Smooth muscle cell (in vitro differentiated cells): ENCODE data around the gene APCDD1L. TPM values are rescaled to one million over a fixed set of nuclear protein-coding genes. Genes with fewer than 3 reads are reported as not detected.

Experiments used
- DNase-seq: peaks from one replicate; lab custom pipeline; 2025; ENCODE audit not compliant: unreplicated experiment; lab: John Stamatoyannopoulos, UW
- H2AFZ ChIP-seq: fragments of 200-600 bp; sonication (generic); 2 replicates; pipeline ENCODE4 v1.6.0; 2016; ENCODE audit warnings: antibody characterized with exemption, low read depth, mild to moderate bottlenecking
- H3F3A ChIP-seq: fragments of 200-600 bp; sonication (generic); 2 replicates; pipeline ENCODE4 v1.6.0; 2017; ENCODE audit warnings: antibody characterized with exemption, low read depth
- H3K27ac ChIP-seq: fragments of 200-600 bp; sonication (generic); 2 replicates; pipeline ENCODE4 v1.5.1; 2016; ENCODE audit warnings: low read depth, mild to moderate bottlenecking
- H3K27me3 ChIP-seq: fragments of 200-600 bp; sonication (generic); 2 replicates; pipeline ENCODE4 v1.6.1; 2016; ENCODE audit warnings: low read depth, mild to moderate bottlenecking
- H3K36me3 ChIP-seq: fragments of 200-600 bp; sonication (generic); 2 replicates; pipeline ENCODE4 v1.5.1; 2016; ENCODE audit warnings: low read depth
- H3K4me1 ChIP-seq: fragments of 200-600 bp; sonication (generic); 2 replicates; pipeline ENCODE4 v1.5.1; 2016; ENCODE audit warnings: low read depth
- H3K4me2 ChIP-seq: fragments of 200-600 bp; sonication (generic); 2 replicates; pipeline ENCODE4 v1.6.0; 2016; ENCODE audit warnings: mild to moderate bottlenecking
- H3K4me3 ChIP-seq: fragments of 200-600 bp; sonication (generic); 2 replicates; pipeline ENCODE4 v1.5.1; 2016; ENCODE audit warnings: mild to moderate bottlenecking
- H3K79me2 ChIP-seq: fragments of 200-600 bp; sonication (generic); 2 replicates; pipeline ENCODE4 v1.6.0; 2016; ENCODE audit warnings: low read depth, mild to moderate bottlenecking
- H3K9ac ChIP-seq: fragments of 200-600 bp; sonication (generic); 2 replicates; pipeline ENCODE4 v1.6.0; 2016; ENCODE audit warnings: low read depth
- H3K9me3 ChIP-seq: fragments of 200-600 bp; sonication (generic); replicated peaks from 2 replicates; pipeline ENCODE4 v1.5.1; 2016; ENCODE audit warnings: low read depth
- H4K20me1 ChIP-seq: fragments of 200-600 bp; sonication (generic); 2 replicates; pipeline ENCODE4 v1.6.0; 2016; ENCODE audit warnings: low read depth
- WGBS: methylation state at CpG from one replicate; pipeline ENCODE4 v1.1.7; 2016; ENCODE audit warnings: low lambda C conversion rate; 5-methylcytosine and 5-hydroxymethylcytosine counted together
- polyA plus RNA-seq: library from polyadenylated mRNA; unstranded; fragments of >200 nt; fragmentation: Nextera tagmentation; extraction: Ambion mirVana; gene quantifications from 2 replicates; pipeline ENCODE4 v1.2.1, GENCODE V29; 2016
- total RNA-seq: library from RNA; depleted of rRNA; stranded (reverse); fragments of >200 nt; gene quantifications from 2 replicates; pipeline ENCODE4 v1.2.3, GENCODE V29; 2014
- TF ChIP-seq, protein P1 (sequence below): fragments of 200-600 bp; sonication (generic); IDR thresholded peaks from 2 replicates; pipeline ENCODE4 v1.5.1; 2017; ENCODE audit warnings: borderline replicate concordance, mild to moderate bottlenecking, antibody characterized with exemption; ENCODE audit not compliant: insufficient read depth, poor library complexity, severe bottlenecking

APCDD1L gene
- total and polyA plus RNA-seq, 2 experiments from 2014 or later, result 9.4 to 18.3 TPM

DNA sequence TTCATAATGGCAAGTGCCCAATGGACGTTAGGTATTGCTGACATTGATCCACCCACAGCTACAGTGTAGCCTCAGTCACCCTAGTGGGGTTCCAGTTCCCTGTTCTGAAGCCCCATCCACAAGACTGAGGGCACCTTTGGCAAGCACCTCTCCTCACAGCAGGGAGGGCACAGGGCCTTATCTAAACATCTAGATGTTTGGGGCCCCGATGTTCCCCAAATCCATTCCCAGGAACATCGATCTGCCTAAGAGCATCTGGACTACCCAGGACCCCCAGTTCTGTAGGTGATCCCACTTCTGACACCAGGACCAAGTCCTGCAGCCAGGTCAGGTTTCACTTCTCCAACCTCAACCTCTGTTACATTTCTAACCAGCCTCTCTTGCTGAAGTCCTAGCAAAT lies 10.6 kb downstream of the APCDD1L start:
- 90% methylated on average over 3 of the region's 3 CpGs for WGBS
- DNase-seq, result no peak
- no peaks in the 10 kb centered on the region for H3K79me2 ChIP-seq

DNA sequence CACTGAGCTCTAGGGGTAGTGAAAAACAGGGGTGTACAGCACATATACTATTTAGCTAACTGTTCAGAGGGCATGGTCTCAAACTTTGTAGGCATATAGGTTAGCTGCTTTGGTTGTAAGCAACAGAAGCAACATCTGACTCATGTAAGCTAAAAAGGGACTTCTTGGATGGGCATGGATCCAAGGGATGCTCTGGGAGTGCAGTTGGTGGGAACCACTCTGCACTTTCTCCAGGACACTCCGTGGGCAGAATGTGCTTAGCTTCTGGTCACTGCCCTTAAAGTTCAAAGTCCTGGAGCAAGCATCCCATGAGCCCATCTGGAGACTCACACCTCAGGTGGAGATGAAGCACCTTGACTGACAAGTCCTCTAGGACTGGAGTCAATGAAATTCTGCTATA lies 11.5 kb downstream of the APCDD1L start:
- H3K4me3 ChIP-seq, result no peak overlapping the region

More for the DNA sequence above, 10.6 kb downstream of the APCDD1L start:
- Histone ChIP-seq H3K4me1 (no peaks in the 10 kb centered on the region), H3K4me3 (no peak overlapping the region), H3K4me2 (no peak overlapping the region), H3F3A (no peaks in the 10 kb centered on the region), H4K20me1 (no peaks in the 10 kb centered on the region), H3K36me3 (no peaks in the 10 kb centered on the region), H3K9me3 (peaks cover 5% of the 10 kb centered on the region), H3K9ac (no peak overlapping the region), H3K27me3 (no peaks in the 10 kb centered on the region), H2AFZ (no peak overlapping the region), H3K27ac (no peak overlapping the region)
- TF ChIP-seq, protein P1, sequence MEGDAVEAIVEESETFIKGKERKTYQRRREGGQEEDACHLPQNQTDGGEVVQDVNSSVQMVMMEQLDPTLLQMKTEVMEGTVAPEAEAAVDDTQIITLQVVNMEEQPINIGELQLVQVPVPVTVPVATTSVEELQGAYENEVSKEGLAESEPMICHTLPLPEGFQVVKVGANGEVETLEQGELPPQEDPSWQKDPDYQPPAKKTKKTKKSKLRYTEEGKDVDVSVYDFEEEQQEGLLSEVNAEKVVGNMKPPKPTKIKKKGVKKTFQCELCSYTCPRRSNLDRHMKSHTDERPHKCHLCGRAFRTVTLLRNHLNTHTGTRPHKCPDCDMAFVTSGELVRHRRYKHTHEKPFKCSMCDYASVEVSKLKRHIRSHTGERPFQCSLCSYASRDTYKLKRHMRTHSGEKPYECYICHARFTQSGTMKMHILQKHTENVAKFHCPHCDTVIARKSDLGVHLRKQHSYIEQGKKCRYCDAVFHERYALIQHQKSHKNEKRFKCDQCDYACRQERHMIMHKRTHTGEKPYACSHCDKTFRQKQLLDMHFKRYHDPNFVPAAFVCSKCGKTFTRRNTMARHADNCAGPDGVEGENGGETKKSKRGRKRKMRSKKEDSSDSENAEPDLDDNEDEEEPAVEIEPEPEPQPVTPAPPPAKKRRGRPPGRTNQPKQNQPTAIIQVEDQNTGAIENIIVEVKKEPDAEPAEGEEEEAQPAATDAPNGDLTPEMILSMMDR, result no peak

DNA sequence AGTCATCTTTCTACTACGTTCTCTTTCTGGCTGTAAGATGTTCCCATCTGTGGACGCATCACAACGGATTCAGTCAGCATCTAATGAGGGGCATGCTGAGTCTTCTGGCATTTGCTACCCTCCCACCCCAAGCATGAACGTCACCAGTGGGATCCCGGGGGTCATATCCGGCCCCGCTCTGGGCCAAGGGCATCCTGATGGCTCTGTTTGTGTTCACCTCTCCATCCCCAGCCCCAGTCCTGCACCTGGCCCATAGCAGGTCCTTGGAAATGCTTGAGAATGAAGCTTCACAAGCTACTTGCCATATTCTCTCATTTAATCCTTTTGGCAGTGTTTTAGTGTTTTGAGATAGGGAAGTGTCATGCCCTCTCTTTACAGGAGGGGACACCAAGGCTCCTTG lies 14.9 kb downstream of the APCDD1L start:
- Histone ChIP-seq H3K27ac (no peak overlapping the region), H3K9ac (no peak overlapping the region)
- TF ChIP-seq, protein P1, result no peak

More for the DNA sequence above, 11.5 kb downstream of the APCDD1L start:
- Histone ChIP-seq H3K9ac (no peak overlapping the region), H3F3A (no peaks in the 10 kb centered on the region), H3K4me1 (no peaks in the 10 kb centered on the region), H3K27ac (no peak overlapping the region), H3K36me3 (no peaks in the 10 kb centered on the region), H3K79me2 (no peaks in the 10 kb centered on the region), H3K4me2 (no peak overlapping the region), H2AFZ (no peak overlapping the region), H3K9me3 (peaks cover 5% of the 10 kb centered on the region), H4K20me1 (no peaks in the 10 kb centered on the region), H3K27me3 (no peaks in the 10 kb centered on the region)
- DNase-seq, result no peak
- 67% methylated on average over 1 of the region's 1 CpG for whole genome bisulfite sequencing
- TF ChIP-seq, protein P1, result no peak

DNA sequence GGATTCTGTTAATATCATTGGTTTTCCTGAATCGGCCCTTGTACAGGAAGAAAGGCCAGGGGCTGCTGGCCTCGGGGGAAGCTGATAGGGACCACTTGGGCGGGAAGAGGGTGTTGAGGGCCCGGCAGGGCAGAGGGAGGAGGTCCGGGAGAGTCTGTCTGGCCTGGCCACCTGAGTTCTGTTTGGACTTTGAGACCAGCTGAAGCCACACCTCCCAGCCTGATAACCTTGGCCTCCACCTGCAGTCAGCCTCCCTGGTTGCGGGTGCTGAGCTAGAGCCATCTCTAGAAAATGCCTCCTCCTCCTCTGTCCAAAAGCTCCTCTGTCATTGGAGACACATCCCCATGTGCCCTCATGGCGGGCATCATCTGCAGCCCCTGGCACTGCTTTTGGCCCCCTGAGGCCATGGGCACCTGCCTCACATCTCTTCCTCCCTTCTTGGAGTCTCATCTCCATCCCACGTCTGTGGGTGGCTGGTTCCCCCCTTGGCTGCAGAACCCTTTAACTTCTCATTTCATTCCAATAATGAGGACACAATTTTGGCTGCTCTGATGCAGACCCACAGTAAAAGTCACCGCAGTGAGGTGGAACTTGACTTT lies 16.6 kb downstream of the APCDD1L start:
- Histone ChIP-seq H4K20me1 (no peaks in the 10 kb centered on the region), H3K79me2 (no peaks in the 10 kb centered on the region), H3K4me2 (no peak overlapping the region), H2AFZ (no peak overlapping the region), H3K9ac (no peak overlapping the region), H3F3A (no peaks in the 10 kb centered on the region), H3K36me3 (no peaks in the 10 kb centered on the region), H3K4me3 (no peak overlapping the region), H3K4me1 (no peaks in the 10 kb centered on the region), H3K9me3 (no peaks in the 10 kb centered on the region), H3K27ac (no peak overlapping the region), H3K27me3 (no peaks in the 10 kb centered on the region)
- WGBS, result 94% methylated on average over 9 of the region's 9 CpGs
- TF ChIP-seq, protein P1, result no peak
- no peak for DNase-seq

More for the DNA sequence above, 14.9 kb downstream of the APCDD1L start:
- H3K4me1 ChIP-seq, result no peaks in the 10 kb centered on the region
- WGBS, result 94% methylated on average over 7 of the region's 7 CpGs
- no peak overlapping the region for H3K4me3 ChIP-seq
- no peaks in the 10 kb centered on the region for H4K20me1 ChIP-seq
- no peak overlapping the region for H3K4me2 ChIP-seq
- DNase-seq, result no peak
- H3K27me3 ChIP-seq, result no peaks in the 10 kb centered on the region
- peaks cover 5% of the 10 kb centered on the region for H3K9me3 ChIP-seq
- no peaks in the 10 kb centered on the region for H3K79me2 ChIP-seq
- no peaks in the 10 kb centered on the region for H3K36me3 ChIP-seq
- no peaks in the 10 kb centered on the region for H3F3A ChIP-seq
- no peak overlapping the region for H2AFZ ChIP-seq
